Activated naive CD8-positive, alpha-beta T cell treated with anti-CD3 and anti-CD28 coated beads, Interleukin-2, amount 10 ng/mL, durations not matched to agents 7 days and 5 days (primary cell): ENCODE data around the gene NASP. TPM values are rescaled to one million over a fixed set of nuclear protein-coding genes. Genes with fewer than 3 reads are reported as not detected.

ENCODE experiments used
- ATAC-seq: fragments of 150-1000 bp; cut with Tn5 transposase; one replicate; pipeline ENCODE4 v1.10.0; 2021; ENCODE audit warnings: low read depth, moderate library complexity
- POLR2A ChIA-PET: fragments of 350-600 bp; sonication (Branson Sonifier 250); formaldehyde crosslinking; loops from one replicate; lab custom pipeline; 2021; ENCODE audit warnings: antibody characterized with exemption; lab: Charles Lee
- DNase-seq: peaks from one replicate; pipeline ENCODE4 v3.0.0; 2021
- H3K27ac Mint-ChIP-seq: one replicate; pipeline ENCODE4 v1.8.0; 2022; ENCODE audit warnings: mild to moderate bottlenecking, mixed read lengths
- H3K27me3 Mint-ChIP-seq: one replicate; pipeline ENCODE4 v1.8.0; 2022; ENCODE audit warnings: mild to moderate bottlenecking, moderate library complexity, mixed read lengths
- H3K36me3 Mint-ChIP-seq: one replicate; pipeline ENCODE4 v1.8.0; 2021; ENCODE audit warnings: mild to moderate bottlenecking, mixed read lengths
- H3K4me1 Mint-ChIP-seq: one replicate; pipeline ENCODE4 v1.8.0; 2021; ENCODE audit warnings: mixed read lengths
- H3K4me3 Mint-ChIP-seq: one replicate; pipeline ENCODE4 v1.8.0; 2022; ENCODE audit warnings: mild to moderate bottlenecking, moderate library complexity, mixed read lengths
- H3K9me3 Mint-ChIP-seq: one replicate; pipeline ENCODE4 v1.8.0; 2021; ENCODE audit warnings: mixed read lengths
- total RNA-seq, 2 experiments: library from RNA; stranded (reverse); gene quantifications; one replicate each; pipeline ENCODE4 v1.2.3, GENCODE V29; 2021

NASP gene, protein sequence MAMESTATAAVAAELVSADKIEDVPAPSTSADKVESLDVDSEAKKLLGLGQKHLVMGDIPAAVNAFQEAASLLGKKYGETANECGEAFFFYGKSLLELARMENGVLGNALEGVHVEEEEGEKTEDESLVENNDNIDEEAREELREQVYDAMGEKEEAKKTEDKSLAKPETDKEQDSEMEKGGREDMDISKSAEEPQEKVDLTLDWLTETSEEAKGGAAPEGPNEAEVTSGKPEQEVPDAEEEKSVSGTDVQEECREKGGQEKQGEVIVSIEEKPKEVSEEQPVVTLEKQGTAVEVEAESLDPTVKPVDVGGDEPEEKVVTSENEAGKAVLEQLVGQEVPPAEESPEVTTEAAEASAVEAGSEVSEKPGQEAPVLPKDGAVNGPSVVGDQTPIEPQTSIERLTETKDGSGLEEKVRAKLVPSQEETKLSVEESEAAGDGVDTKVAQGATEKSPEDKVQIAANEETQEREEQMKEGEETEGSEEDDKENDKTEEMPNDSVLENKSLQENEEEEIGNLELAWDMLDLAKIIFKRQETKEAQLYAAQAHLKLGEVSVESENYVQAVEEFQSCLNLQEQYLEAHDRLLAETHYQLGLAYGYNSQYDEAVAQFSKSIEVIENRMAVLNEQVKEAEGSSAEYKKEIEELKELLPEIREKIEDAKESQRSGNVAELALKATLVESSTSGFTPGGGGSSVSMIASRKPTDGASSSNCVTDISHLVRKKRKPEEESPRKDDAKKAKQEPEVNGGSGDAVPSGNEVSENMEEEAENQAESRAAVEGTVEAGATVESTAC
- 100 to 1,000 TPM; 184 to 188 TPM for total RNA-seq

DNA sequence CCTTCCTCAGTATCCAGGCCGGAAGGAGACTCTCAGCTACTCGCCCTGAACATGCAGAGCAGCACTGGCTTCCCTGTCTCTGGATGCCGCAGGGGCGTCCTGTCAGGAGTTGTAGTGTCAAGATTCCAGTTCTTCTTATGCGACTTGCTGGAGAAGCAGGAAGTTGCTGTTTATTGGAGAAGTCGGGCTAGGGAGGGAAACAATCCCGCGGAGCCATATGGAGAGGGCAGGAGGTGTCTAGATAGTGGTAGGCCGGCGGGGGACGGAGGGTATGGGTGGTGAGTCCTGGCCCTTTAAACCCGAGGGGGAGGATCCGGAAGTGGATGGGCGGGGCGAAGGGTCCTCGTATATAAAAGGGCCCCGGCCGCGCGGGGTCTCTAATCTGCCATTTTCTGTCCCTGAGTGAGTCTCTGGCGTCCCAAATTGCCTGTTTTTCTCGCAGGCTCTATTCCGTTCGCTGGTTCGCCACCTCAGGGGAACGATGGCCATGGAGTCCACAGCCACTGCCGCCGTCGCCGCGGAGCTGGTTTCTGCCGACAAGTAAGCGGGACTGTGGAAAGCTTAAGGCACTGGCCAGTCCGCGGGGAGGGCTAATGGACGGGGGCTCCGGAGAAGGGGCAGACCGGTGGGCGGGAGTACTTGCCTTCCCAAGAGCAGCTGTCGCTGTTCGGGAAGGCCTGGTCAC is at the start of gene NASP:
Gene NASP (plus strand): TSS at position 376 of the 685 bp plus-strand sequence. CDS start 106 bp downstream, at position 482.
- POLR2A ChIA-PET, result interaction anchor here (0.5 to 4.6 kb wide), 20 partner anchors 29 to 909 kb away, joined by 3 to 36 read pairs (median 4); partner anchors contain the start of genes AKR1A1, ARMH1, CCDC163 and GPBP1L1
- DNase-seq (peak; percentile 96), ATAC-seq (peak; percentile 48)
- Mint-ChIP-seq H3K36me3 (peaks cover 7% of the 10 kb centered on the region), H3K9me3 (no peaks in the 10 kb centered on the region), H3K27me3 (no peaks in the 10 kb centered on the region), H3K4me1 (peaks cover 23% of the 10 kb centered on the region), H3K4me3 (peak within 1 kb of the TSS; percentile 93), H3K27ac (peak within 1 kb of the TSS; percentile 100)

DNA sequence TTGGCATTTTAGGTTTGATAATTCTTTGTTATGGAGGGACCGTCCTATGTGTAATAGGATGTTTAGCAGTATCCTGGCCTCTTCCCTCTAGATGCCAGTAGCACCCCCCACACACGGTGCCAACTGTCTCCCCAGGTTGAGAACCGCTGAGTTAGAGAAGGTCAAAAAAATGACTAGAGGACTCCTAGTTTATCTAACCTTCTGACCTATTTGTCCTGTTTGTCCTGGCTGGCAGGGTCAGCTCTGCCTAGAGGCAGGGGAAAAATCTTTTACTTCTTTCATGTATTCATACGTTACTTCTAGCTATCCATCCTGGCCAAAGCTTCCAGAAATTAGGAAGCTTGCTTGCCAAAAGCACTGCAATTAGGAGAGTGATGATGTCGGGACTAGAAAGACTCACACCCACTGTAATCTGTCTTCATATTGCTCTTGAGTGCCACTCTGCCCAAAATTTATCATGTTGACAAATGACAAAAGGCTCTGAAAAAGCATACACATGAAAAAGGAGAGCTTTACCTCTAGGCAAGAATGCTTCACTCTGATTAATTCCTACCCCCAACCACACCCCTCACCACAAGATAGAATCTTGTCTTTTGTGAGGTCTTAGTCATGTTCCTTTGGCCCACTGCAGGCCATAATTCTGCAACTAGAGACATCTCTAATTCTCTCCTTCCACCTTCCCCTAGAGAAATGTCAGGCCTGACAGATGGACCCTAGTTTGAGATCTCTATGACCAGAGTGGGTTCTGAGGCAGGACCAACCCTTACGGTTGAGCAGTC is 47.7 kb upstream of the NASP start:
- POLR2A ChIA-PET, result interaction anchor here (0.6 to 1.5 kb wide), 4 partner anchors 9 to 767 kb away, joined by 3 to 7 read pairs (median 3); partner anchors contain the start of genes AKR1A1 and PRDX1
- peaks cover 11% of the 10 kb centered on the region for H3K4me1 Mint-ChIP-seq
- no peaks in the 10 kb centered on the region for H3K9me3 Mint-ChIP-seq
- no peak overlapping the region for H3K27ac Mint-ChIP-seq
- DNase-seq (no peak), ATAC-seq (no peak)
- H3K27me3 Mint-ChIP-seq, result peaks cover 16% of the 10 kb centered on the region
- no peaks in the 10 kb centered on the region for H3K36me3 Mint-ChIP-seq
- no peak overlapping the region for H3K4me3 Mint-ChIP-seq

DNA sequence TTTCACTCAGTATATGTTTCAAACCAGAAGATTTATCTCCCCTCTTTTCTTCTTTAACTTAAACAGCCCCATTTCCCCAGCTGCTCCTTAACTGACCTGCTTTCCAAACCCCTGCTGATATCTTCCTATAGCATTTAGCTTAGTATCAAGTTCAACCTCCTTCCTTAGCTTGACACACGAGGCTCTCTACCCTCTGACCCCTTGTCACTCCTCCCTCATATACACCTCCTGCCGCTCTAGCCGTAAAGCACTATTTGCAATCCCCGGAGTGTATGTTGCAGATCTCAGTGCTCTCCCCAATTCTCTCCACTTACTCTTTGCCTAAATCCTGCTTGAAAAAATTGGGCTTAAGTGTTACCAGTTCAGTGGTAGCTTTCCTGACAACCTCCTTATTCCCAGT is 47.0 kb upstream of the NASP start:
- ATAC-seq, result no peak
- Mint-ChIP-seq H3K36me3 (no peaks in the 10 kb centered on the region), H3K4me1 (peaks cover 9% of the 10 kb centered on the region), H3K9me3 (no peaks in the 10 kb centered on the region), H3K27me3 (peaks cover 19% of the 10 kb centered on the region), H3K27ac (no peak overlapping the region), H3K4me3 (no peak overlapping the region)
- POLR2A ChIA-PET, result interaction anchor here (0.6 to 1.5 kb wide), 4 partner anchors 8 to 766 kb away, joined by 3 to 7 read pairs (median 3); partner anchors contain the start of genes AKR1A1 and PRDX1
- no peak for DNase-seq

DNA sequence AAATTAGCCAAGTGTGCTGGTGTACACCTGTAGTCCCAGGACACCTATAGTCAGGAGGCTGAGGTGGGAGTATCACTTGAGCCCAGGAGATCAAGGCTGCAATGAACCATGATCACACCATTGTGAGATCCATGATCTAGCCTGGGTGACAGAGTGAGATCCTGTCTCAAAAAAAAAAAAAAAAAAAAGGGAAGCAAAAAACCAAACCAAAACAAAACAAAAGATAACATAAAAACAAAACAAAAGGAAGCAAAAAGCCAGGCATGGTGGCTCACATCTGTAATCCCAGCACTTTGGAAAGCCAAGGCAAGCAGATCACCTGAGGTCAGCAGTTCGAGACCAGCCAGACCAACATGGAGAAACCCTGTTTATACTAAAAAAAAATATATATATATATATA is 42.6 kb upstream of the NASP start:
- DNase-seq, result no peak
- POLR2A ChIA-PET, result interaction anchor here (8.1 kb wide), 1 partner anchor 20 kb away, joined by 64 read pairs; the partner anchor contains the start of gene PRDX1
- Mint-ChIP-seq H3K4me1 (peaks cover 34% of the 10 kb centered on the region), H3K9me3 (no peaks in the 10 kb centered on the region), H3K27me3 (peaks cover 26% of the 10 kb centered on the region), H3K36me3 (no peaks in the 10 kb centered on the region), H3K4me3 (no peak overlapping the region), H3K27ac (no peak overlapping the region)
- no peak for ATAC-seq

DNA sequence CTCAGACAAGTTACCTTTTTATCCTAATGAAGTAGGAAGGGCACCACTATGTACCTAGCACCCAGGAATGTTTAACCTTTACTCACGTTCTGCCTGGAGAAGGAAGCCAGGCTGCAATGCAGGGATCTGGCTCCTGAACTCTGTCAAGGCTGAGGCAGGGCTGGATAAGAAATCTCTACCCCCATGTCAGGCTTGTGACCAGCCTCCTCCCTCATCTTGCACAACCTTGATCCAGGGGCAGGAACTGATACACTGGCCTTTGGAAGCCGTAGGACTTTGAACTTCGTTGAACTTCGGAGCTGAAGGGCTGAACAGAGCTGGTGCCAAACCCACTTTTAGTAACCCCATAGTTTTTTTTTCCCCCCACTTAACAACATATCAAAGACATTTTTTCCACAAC is 41.2 kb upstream of the NASP start:
- DNase-seq, result no peak
- H3K36me3 Mint-ChIP-seq, result no peaks in the 10 kb centered on the region
- H3K9me3 Mint-ChIP-seq, result no peaks in the 10 kb centered on the region
- POLR2A ChIA-PET, result interaction anchor here (0.8 to 8.1 kb wide), 2 partner anchors 12 to 21 kb away, joined by 4 to 64 read pairs; partner anchors contain the start of gene PRDX1
- ATAC-seq, result no peak
- no peak overlapping the region for H3K27ac Mint-ChIP-seq
- H3K4me1 Mint-ChIP-seq, result peaks cover 26% of the 10 kb centered on the region
- H3K4me3 Mint-ChIP-seq, result no peak overlapping the region
- peaks cover 24% of the 10 kb centered on the region for H3K27me3 Mint-ChIP-seq

DNA sequence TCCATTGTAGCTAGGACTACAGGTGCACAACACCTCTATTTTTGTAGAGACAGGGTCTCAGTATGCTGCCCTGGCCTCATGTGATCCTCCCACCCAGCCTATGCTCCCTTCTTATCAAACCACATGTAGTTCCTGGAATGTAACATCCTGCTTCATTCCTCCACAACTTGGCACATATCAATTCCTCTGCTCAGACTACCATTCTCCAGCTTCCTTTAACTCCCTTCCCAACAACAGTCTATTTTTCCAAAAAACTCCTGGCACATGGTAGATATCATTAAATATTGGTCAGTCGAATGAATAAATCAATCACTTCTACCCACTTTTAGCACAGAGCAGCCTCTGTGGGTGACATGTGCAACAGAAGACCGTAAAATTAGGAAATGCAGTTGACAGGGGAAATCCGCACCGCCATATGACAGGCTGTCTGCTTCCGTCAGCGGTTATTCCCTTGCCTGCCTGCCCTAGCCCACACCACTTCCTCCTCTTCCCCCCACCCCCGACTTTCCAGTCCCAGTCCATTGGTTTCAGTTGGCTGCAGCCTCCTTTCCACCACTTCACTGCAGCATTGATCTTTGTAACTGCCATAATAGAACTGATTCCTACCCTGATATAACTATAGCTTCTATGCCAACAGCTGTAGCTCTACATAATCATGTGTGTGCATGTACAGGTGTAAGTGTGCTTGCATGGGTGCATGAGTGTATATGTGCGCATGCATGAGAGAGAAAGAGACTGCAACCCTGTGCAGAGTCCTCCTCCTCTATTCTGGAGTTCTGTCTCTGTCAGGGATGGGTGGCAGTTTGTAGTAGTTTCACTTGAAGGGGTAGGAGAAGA is 40.0 kb upstream of the NASP start:
- peak overlapping the region; percentile 71 for H3K4me3 Mint-ChIP-seq
- H3K27me3 Mint-ChIP-seq, result peaks cover 22% of the 10 kb centered on the region
- H3K9me3 Mint-ChIP-seq, result no peaks in the 10 kb centered on the region
- ATAC-seq (peak; percentile 87), DNase-seq (peak; percentile 45)
- H3K36me3 Mint-ChIP-seq, result no peaks in the 10 kb centered on the region
- peak overlapping the region; percentile 32 for H3K27ac Mint-ChIP-seq
- POLR2A ChIA-PET, result interaction anchor here (0.6 to 8.1 kb wide), 5 partner anchors 13 to 822 kb away, joined by 3 to 64 read pairs (median 5); partner anchors contain the start of gene PRDX1
- peaks cover 26% of the 10 kb centered on the region for H3K4me1 Mint-ChIP-seq

DNA sequence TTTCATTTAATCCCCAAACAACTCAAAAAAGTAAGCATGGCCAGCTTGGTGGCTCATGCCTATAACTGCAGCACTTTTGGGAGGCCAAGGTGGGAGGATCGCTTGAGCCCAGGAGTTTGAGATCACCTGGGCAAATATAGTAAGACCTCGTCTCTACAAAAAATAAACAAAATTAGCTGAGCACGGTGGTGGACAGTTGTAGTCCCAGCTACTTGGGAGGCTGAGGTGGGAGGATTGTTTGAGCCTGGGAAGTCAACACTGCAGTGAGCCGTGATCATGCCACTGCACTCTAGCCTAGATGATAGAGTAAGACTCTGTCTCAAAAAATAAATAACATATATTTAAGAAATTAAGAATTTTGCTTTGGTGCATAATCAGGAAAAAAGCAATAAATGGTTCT is 39.3 kb upstream of the NASP start:
- Mint-ChIP-seq H3K4me1 (peaks cover 28% of the 10 kb centered on the region), H3K4me3 (no peak overlapping the region), H3K36me3 (no peaks in the 10 kb centered on the region), H3K27me3 (peaks cover 22% of the 10 kb centered on the region), H3K9me3 (no peaks in the 10 kb centered on the region), H3K27ac (no peak overlapping the region)
- POLR2A ChIA-PET, result interaction anchor here (1.2 to 8.1 kb wide), 2 partner anchors 23 to 142 kb away, joined by 3 to 64 read pairs; partner anchors contain the start of genes GPBP1L1 and PRDX1
- DNase-seq, result no peak
- no peak for ATAC-seq

DNA sequence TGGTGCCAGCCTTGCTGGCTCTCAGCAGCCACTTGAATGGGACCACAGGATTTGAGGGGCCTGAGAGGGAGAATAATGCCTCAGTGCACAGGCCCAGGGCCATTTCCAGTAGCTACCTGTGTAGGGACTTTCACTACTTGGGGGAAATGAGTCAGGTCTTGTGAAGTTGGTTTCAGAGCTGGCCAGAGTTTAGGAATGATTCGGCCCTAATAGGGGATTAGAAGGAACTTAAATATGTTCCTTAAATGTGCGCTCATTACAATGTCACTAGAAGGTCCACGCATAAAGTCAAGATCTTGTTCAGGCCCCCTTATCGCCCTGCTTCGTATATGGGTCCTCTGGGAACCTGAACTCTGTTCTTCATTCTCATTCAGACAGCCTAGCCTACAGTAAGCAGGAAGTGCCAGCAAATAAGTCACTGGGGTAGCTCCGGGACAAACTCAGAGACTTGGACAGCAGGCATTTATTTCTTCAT is 38.8 kb upstream of the NASP start:
- POLR2A ChIA-PET, result interaction anchor here (0.7 to 8.1 kb wide), 4 partner anchors 9 to 141 kb away, joined by 3 to 64 read pairs (median 3); partner anchors contain the start of genes GPBP1L1 and PRDX1
- H3K27me3 Mint-ChIP-seq, result peaks cover 22% of the 10 kb centered on the region
- no peaks in the 10 kb centered on the region for H3K9me3 Mint-ChIP-seq
- H3K27ac Mint-ChIP-seq, result no peak overlapping the region
- peaks cover 30% of the 10 kb centered on the region for H3K4me1 Mint-ChIP-seq
- no peak for DNase-seq
- no peaks in the 10 kb centered on the region for H3K36me3 Mint-ChIP-seq
- no peak for ATAC-seq
- H3K4me3 Mint-ChIP-seq, result no peak overlapping the region

DNA sequence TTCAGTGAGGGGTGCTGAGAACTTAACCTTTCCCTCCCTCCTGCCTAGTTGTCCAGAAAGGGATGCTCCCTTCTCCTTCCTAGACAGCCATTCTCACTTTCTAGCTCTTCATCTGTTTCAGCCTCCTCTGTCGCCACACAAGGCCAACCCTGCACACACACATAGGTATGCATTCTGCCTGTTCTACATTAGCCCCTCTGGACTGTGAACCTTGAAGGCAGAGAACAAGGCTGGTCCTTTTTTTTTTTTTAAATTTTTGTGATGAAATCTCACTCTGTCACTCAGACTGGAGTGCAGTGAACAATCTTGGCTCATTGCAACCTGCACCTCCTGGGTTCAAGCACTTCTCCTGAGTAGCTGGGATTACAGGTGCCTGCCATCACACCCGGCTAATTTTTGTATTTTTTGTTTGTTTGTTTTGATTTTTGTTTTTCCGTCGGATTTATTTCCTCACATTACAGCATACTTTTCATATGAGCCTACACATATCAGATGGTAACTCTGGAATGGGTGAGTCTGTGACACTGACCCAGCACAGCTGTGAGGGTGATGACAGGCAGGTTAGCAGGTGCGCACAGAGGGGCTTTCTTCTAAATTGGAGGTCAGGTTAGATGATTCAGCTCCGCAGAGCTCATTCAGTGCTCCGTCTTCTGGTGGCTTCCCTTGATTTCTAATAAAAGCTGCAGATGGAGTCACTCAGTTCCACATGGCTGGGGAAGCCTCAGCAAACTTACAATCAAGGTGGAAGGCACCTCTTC is 38.1 kb upstream of the NASP start:
- no peaks in the 10 kb centered on the region for H3K9me3 Mint-ChIP-seq
- DNase-seq (no peak), ATAC-seq (no peak)
- no peaks in the 10 kb centered on the region for H3K36me3 Mint-ChIP-seq
- H3K27me3 Mint-ChIP-seq, result peaks cover 20% of the 10 kb centered on the region
- peaks cover 32% of the 10 kb centered on the region for H3K4me1 Mint-ChIP-seq
- H3K27ac Mint-ChIP-seq, result no peak overlapping the region
- POLR2A ChIA-PET, result interaction anchor here (0.7 to 8.1 kb wide), 5 partner anchors 9 to 141 kb away, joined by 3 to 64 read pairs (median 3); partner anchors contain the start of genes GPBP1L1 and PRDX1
- H3K4me3 Mint-ChIP-seq, result no peak overlapping the region

DNA sequence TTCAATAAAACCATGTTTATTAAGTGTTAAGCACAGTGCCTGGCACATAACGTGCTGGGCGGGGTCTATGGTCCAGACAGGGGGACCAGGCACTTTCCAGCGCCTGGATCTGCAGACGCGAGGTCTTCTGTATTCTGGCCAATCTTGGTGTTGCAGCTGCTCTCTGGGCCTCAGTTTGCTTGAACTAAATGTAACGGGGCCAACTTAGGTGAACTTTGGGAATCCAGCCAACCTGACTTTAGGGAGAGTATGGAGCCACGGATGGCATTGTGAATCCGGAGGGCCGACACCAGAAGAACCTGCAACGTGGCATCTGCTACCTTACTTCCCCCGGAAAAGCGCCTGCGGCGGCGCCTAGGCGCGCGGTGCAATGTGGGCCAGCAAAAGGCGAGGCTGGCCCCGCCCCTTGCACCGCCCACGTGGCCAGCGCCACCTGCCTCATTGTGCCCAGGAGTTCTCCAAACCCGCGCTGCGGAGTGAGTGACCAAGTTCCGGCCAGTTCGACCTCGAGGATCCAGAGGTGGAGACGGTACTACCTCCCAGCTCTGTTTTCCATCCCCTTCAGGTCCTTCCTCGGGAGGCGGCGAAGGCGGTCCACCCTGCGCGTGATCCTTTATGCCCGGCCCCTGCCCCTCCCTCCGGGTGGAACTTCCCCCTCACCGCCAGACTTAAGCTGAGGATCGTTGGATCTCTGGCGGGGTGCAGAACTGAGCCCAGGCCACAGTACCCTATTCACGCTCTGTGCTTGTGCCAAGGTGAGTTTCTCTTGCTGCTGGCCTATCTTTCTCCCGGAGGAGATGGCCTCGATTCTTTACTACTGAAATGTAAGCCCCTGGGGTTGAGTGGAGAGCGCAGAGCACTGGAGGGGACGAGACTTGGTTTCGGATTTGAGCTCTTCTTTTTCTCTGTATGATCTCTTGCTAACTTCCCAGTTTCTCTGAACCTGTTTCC is 33.2 kb upstream of the NASP start, which contains the start of gene AKR1A1:
Gene AKR1A1 (plus strand): TSS at position 426 of the 951 bp plus-strand sequence. CDS start 10,969 bp downstream, outside the sequence.
- H3K9me3 Mint-ChIP-seq, result no peaks in the 10 kb centered on the region
- ATAC-seq (peak; percentile 92), DNase-seq (peak; percentile 94)
- peaks cover 16% of the 10 kb centered on the region for H3K4me1 Mint-ChIP-seq
- H3K27ac Mint-ChIP-seq, result peak within 1 kb of the TSS; percentile 89
- H3K36me3 Mint-ChIP-seq, result peaks cover 7% of the 10 kb centered on the region
- POLR2A ChIA-PET, result interaction anchor here (0.8 to 2.4 kb wide), 16 partner anchors 9 to 829 kb away, joined by 3 to 45 read pairs (median 4); partner anchors contain the start of genes GPBP1L1, MMACHC, MUTYH and NASP
- peak within 1 kb of the TSS; percentile 94 for H3K4me3 Mint-ChIP-seq
- H3K27me3 Mint-ChIP-seq, result peaks cover 8% of the 10 kb centered on the region
